ENCODE measurements around the gene NHERF2. TPM values are rescaled to one million over a fixed set of nuclear protein-coding genes. Genes with fewer than 3 reads are reported as not detected.

The NHERF2 gene
- total and polyA plus RNA-seq, 2 of the 4 experiments (the other 2 are of a cell fraction), result 18.6 to 77.8 TPM

- H4K91ac ChIP-seq (ENCODE audit: insufficient read depth, low read depth, low read length), result no peak overlapping the region
- H3K56ac ChIP-seq (ENCODE audit: extremely low read depth, insufficient read depth, low read length), result no peak overlapping the region
- TSS peak; percentile 77 for BruUV-seq (replicated peaks)
- no peak overlapping the region for H4K8ac ChIP-seq (ENCODE audit: low read depth in 2 of 2, low read length in 2 of 2)
- H3K18ac ChIP-seq (ENCODE audit: low read depth, low read length), result no peak overlapping the region
- H2AFZ ChIP-seq (replicated peaks; ENCODE audit: low read length, poor library complexity), result no peak overlapping the region
- no peak overlapping the region for H2BK15ac ChIP-seq (ENCODE audit: low read depth, low read length)
- no peaks in the 10 kb centered on the region for H3K9me3 ChIP-seq (ENCODE audit: control insufficient read depth, insufficient read depth, low read length)
- no peak overlapping the region for H4K5ac ChIP-seq (ENCODE audit: low read depth, low read length)
- dilution Hi-C loops (cut with HindIII; ENCODE audit: low sequenced_read_pairs, unreplicated experiment), result no loop called here
- H3K9me1 ChIP-seq (ENCODE audit: insufficient read depth, low read length), result no peaks in the 10 kb centered on the region
- H3K4ac ChIP-seq (ENCODE audit: low read depth, low read length), result no peak overlapping the region
- intact Hi-C loops (cut with micrococcal nuclease), result no loop called here
- H3K4me2 ChIP-seq (ENCODE audit: low read depth, low read length), result no peak overlapping the region
- no peak overlapping the region for H2BK120ac ChIP-seq (ENCODE audit: low read depth, low read length)
- no peak overlapping the region for H3K9ac ChIP-seq (ENCODE audit: low read depth, low read length)
- H4K20me1 ChIP-seq (ENCODE audit: insufficient read depth, low read length), result peaks cover 25% of the 10 kb centered on the region
- ChIA-PET POLR2A (ENCODE audit: unreplicated experiment) (no interaction called here), CTCF (no interaction called here)
- H2AK5ac ChIP-seq (ENCODE audit: low read depth, low read length), result no peak overlapping the region
- no peak for DNase-seq
- H3K36me3 ChIP-seq (ENCODE audit: control insufficient read depth, insufficient read depth, low read length), result peaks cover 83% of the 10 kb centered on the region
- ATAC-seq (ENCODE audit: low read depth), result no peak
- H3K27me3 ChIP-seq (ENCODE audit: control insufficient read depth, insufficient read depth, low read length), result no peaks in the 10 kb centered on the region
- in situ Hi-C loops (cut with MboI; ENCODE audit: low sequenced_read_pairs), result no loop called here
- no peak overlapping the region for H3K23ac ChIP-seq (ENCODE audit: low read depth, low read length)
- peaks cover 3% of the 10 kb centered on the region; the same call in 1 of the 2 replicates for H3K4me1 ChIP-seq (ENCODE audit: control insufficient read depth, insufficient read depth, low read length)
- WGBS, 2 experiments (ENCODE audit: extremely low coverage in 2 of 2, insufficient read length in 1 of 2), result 96% methylated on average over 31 of the region's 44 CpGs; no CpG with 5 or more reads in 1 of the 2 experiments
- 0 out of 4 replicates have a peak, but pooled peaks cover 0 to 3% of the 10 kb centered on the region in 2 experiments for H3K79me1 ChIP-seq (ENCODE audit: low read depth in 1 of 2, low read length in 2 of 2)
- peak overlapping the region; percentile 82 for H2AK9ac ChIP-seq (replicated peaks; ENCODE audit: low read depth, low read length, poor library complexity)
- H3K4me3 ChIP-seq (ENCODE audit: insufficient read depth, low read depth, low read length), result no peak overlapping the region
- no peak overlapping the region for H2BK20ac ChIP-seq (ENCODE audit: low read depth, low read length)
- H3K14ac ChIP-seq (replicated peaks; ENCODE audit: low read depth, low read length), result no peak overlapping the region
- H3K27ac ChIP-seq (ENCODE audit: insufficient read depth, low read length), result no peak overlapping the region
- H2BK5ac ChIP-seq (ENCODE audit: low read depth, low read length, poor library complexity, severe bottlenecking), result no peak overlapping the region
- no peak for TF ChIP-seq BHLHE40 (IDR thresholded peaks at IDR 0.05; ENCODE audit: low read depth, low read length)
- TF ChIP-seq RFX5 (IDR thresholded peaks at IDR 0.05; ENCODE audit: low read depth, low read length), result no peak
- TF ChIP-seq RCOR1 (IDR thresholded peaks at IDR 0.05; ENCODE audit: insufficient replicate concordance, low read length), result no peak
- no peak for TF ChIP-seq USF2 (IDR thresholded peaks at IDR 0.05; ENCODE audit: low read depth, low read length)
- TF ChIP-seq RAD21 (IDR thresholded peaks at IDR 0.05; ENCODE audit: low read length), result no peak
- no peak for TF ChIP-seq SMC3 (IDR thresholded peaks at IDR 0.05; ENCODE audit: low read depth, low read length)
- TF ChIP-seq MAZ (IDR thresholded peaks at IDR 0.05; ENCODE audit: borderline replicate concordance, low read depth, low read length), result no peak
- no peak for TF ChIP-seq POLR2A (IDR thresholded peaks at IDR 0.05; ENCODE audit: low read depth, low read length)
- no peak for TF ChIP-seq NFE2L2 (IDR thresholded peaks at IDR 0.05; ENCODE audit: low read depth, low read length)
- TF ChIP-seq CHD1 (IDR thresholded peaks at IDR 0.05; ENCODE audit: low read depth, low read length), result no peak
- no peak for TF ChIP-seq CEBPB (IDR thresholded peaks at IDR 0.05; ENCODE audit: low read depth, low read length)
- TF ChIP-seq MAFK (IDR thresholded peaks at IDR 0.05; ENCODE audit: low read depth, low read length), result no peak
- TF ChIP-seq FOS (IDR thresholded peaks at IDR 0.05; ENCODE audit: low read depth, low read length), result no peak
- no peak for TF ChIP-seq ELK1 (IDR thresholded peaks at IDR 0.05; ENCODE audit: borderline replicate concordance, low read depth, low read length)
- no peak for TF ChIP-seq CTCF (conservative IDR thresholded peaks at IDR 0.05; ENCODE audit: low read depth, low read length)
Observed at GRCh38 chr16:2083876-2084780, 57.4 kb downstream of the NHERF2 start.
